ENCODE data around the gene HSFX1.

HSFX1 gene

GRCh38 chrX:149807747-149808458, 34.0 kb downstream of the HSFX1 start:
- no peak for DNase-seq

DNA sequence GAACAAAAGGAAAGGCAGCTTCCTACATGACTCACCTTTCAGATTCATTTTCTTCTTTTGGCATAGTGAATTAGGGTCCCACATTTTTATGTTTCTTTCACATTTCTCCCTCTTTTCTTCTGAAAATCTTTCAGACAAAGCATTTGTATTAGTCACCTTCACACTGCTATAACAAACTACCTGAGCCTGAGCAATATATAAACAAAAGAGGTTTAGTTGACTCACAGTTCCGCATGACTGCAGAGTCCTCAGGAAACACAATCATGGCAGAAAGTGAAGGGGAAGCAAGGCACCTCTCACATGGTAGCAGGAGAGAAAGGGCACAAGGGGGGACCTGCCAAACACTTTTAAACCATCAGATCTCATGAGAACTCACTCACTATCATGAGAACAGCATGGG, 44.8 kb downstream of the HSFX1 start:
- DNase-seq = no peak

- no peak for DNase-seq
Observed at GRCh38 chrX:149819371-149819770, 45.5 kb downstream of the HSFX1 start.

GRCh38 chrX:149825424-149825823, 51.6 kb downstream of the HSFX1 start:
- DNase-seq = peak; percentile 2

Measured in NCI-H1694 treated with DMSO at 0.1 percent for 48 hours (cell line).